Skeletal muscle tissue (tissue), 4 donors: ENCODE measurements around the gene SUOX. TPM values are rescaled to one million over a fixed set of nuclear protein-coding genes. Genes with fewer than 3 reads are reported as not detected.

Experiments used
- H3K27ac ChIP-seq: one replicate; pipeline ENCODE4 v1.7.0; 2013; ENCODE audit warnings: mild to moderate bottlenecking, low read depth, low read length, inconsistent platforms
- H3K27me3 ChIP-seq, 3 donors: one replicate each; pipeline ENCODE4 v1.7.0; 2013; ENCODE audit warnings: low read length in 3 of 3; ENCODE audit not compliant: control insufficient read depth in 3 of 3, insufficient read depth in 3 of 3
- H3K36me3 ChIP-seq, 3 donors: one replicate each; pipeline ENCODE4 v1.7.0; 2013; ENCODE audit warnings: low read length in 3 of 3; ENCODE audit not compliant: control insufficient read depth in 3 of 3, insufficient read depth in 3 of 3
- H3K4me1 ChIP-seq, 3 donors: one replicate each; pipeline ENCODE4 v1.7.0; 2013; ENCODE audit warnings: low read length in 3 of 3, mild to moderate bottlenecking in 3 of 3; ENCODE audit not compliant: control insufficient read depth in 3 of 3, insufficient read depth in 3 of 3
- H3K4me3 ChIP-seq, 3 donors: one replicate each; pipeline ENCODE4 v1.7.0; 2013; ENCODE audit warnings: low read length in 3 of 3
- H3K9ac ChIP-seq, 3 donors: one replicate each; pipeline ENCODE4 v1.7.0; 2013; ENCODE audit warnings: low read length in 3 of 3, mild to moderate bottlenecking in 3 of 3, moderate library complexity in 2 of 3, low read depth in 1 of 3
- H3K9me3 ChIP-seq, 3 donors: one replicate each; pipeline ENCODE4 v1.7.0; 2013; ENCODE audit warnings: low read length in 3 of 3; ENCODE audit not compliant: control insufficient read depth in 3 of 3
- total RNA-seq: library from RNA; depleted of rRNA; stranded (reverse); fragments of >200 nt; gene quantifications from one replicate; pipeline ENCODE4 v1.2.3, GENCODE V29; 2014
- donor health status: Osteomylitis.

Gene SUOX
- total RNA-seq, 1 donor from 2014 or later, result 7.8 TPM

- Histone ChIP-seq H3K27ac (no peak overlapping the region), H3K27me3 (no peaks in the 10 kb centered on the region), H3K4me3 (no peak overlapping the region), H3K9ac (no peak overlapping the region), H3K4me1 (peaks cover 16 to 22% (median 17%) of the 10 kb centered on the region in 3 donors), H3K36me3 (peaks cover 0 to 6% (median 2%) of the 10 kb centered on the region in 3 donors), H3K9me3 (no peaks in the 10 kb centered on the region)
Measured at GRCh38 chr12:55969356-55969755, 27.7 kb upstream of the SUOX start.

- Histone ChIP-seq H3K27ac (no peak overlapping the region), H3K36me3 (peaks cover 0 to 6% (median 2%) of the 10 kb centered on the region in 3 donors), H3K9ac (no peak overlapping the region), H3K9me3 (no peaks in the 10 kb centered on the region), H3K4me1 (peaks cover 19 to 27% (median 25%) of the 10 kb centered on the region in 3 donors), H3K4me3 (no peak overlapping the region), H3K27me3 (no peaks in the 10 kb centered on the region)
Measured at GRCh38 chr12:55970775-55971174, 26.3 kb upstream of the SUOX start.

GRCh38 chr12:55972042-55972441, 25.0 kb upstream of the SUOX start:
- peaks cover 0 to 11% (median 2%) of the 10 kb centered on the region in 3 donors for H3K36me3 ChIP-seq
- H3K4me1 ChIP-seq, result peaks cover 13 to 24% (median 22%) of the 10 kb centered on the region in 3 donors
- H3K4me3 ChIP-seq, result no peak overlapping the region
- no peaks in the 10 kb centered on the region for H3K9me3 ChIP-seq
- no peak overlapping the region for H3K9ac ChIP-seq
- H3K27me3 ChIP-seq, result no peaks in the 10 kb centered on the region
- H3K27ac ChIP-seq, result peak overlapping the region; percentile 95

GRCh38 chr12:55972456-55972855, 24.6 kb upstream of the SUOX start:
- H3K4me1 ChIP-seq, result peaks cover 12 to 23% (median 23%) of the 10 kb centered on the region in 3 donors
- no peaks in the 10 kb centered on the region for H3K9me3 ChIP-seq
- peak overlapping the region; percentile 95 for H3K27ac ChIP-seq
- no peaks in the 10 kb centered on the region for H3K27me3 ChIP-seq
- H3K9ac ChIP-seq, result peak overlapping the region; percentile 86 to 94 (median 91)
- H3K4me3 ChIP-seq, result peak overlapping the region; percentile 78 to 93 (median 89)
- peaks cover 0 to 11% (median 2%) of the 10 kb centered on the region in 3 donors for H3K36me3 ChIP-seq

GRCh38 chr12:55972911-55973598, 24.0 kb upstream of the SUOX start:
- H3K9me3 ChIP-seq, result no peaks in the 10 kb centered on the region
- no peaks in the 10 kb centered on the region for H3K27me3 ChIP-seq
- peak overlapping the region; percentile 78 to 93 (median 89) for H3K4me3 ChIP-seq
- peak overlapping the region; percentile 86 to 94 (median 91) for H3K9ac ChIP-seq
- peaks cover 17 to 27% (median 25%) of the 10 kb centered on the region in 3 donors for H3K4me1 ChIP-seq
- peaks cover 0 to 11% (median 2%) of the 10 kb centered on the region in 3 donors for H3K36me3 ChIP-seq
- peak overlapping the region; percentile 95 for H3K27ac ChIP-seq

- peak within 1 kb of the TSS; percentile 98 for H3K27ac ChIP-seq
- peaks cover 0 to 11% (median 2%) of the 10 kb centered on the region in 3 donors for H3K36me3 ChIP-seq
- H3K4me1 ChIP-seq, result peaks cover 17 to 27% (median 25%) of the 10 kb centered on the region in 3 donors
- H3K4me3 ChIP-seq, result peak within 1 kb of the TSS; percentile 91 to 93 (median 92)
- peak within 1 kb of the TSS; percentile 98 to 100 (median 99) for H3K9ac ChIP-seq
- H3K9me3 ChIP-seq, result no peaks in the 10 kb centered on the region
- no peaks in the 10 kb centered on the region for H3K27me3 ChIP-seq
Measured at GRCh38 chr12:55973599-55974307, 23.3 kb upstream of the SUOX start, which contains the start of gene RAB5B. RAB5B (plus strand) TSS chr12:55974078; CDS start chr12:55986961, 12,883 bp downstream.

GRCh38 chr12:55974308-55974730, 22.8 kb upstream of the SUOX start:
- Histone ChIP-seq H3K27me3 (no peaks in the 10 kb centered on the region), H3K4me3 (peak overlapping the region; percentile 91 to 92 (median 91)), H3K36me3 (peaks cover 0 to 14% (median 2%) of the 10 kb centered on the region in 3 donors), H3K4me1 (peaks cover 17 to 27% (median 25%) of the 10 kb centered on the region in 3 donors), H3K9ac (peak overlapping the region; percentile 98 to 100 (median 99)), H3K27ac (peak overlapping the region; percentile 98), H3K9me3 (no peaks in the 10 kb centered on the region)

GRCh38 chr12:55978393-55978792, 18.7 kb upstream of the SUOX start:
- Histone ChIP-seq H3K4me3 (no peak overlapping the region), H3K27me3 (no peaks in the 10 kb centered on the region), H3K4me1 (peaks cover 14 to 20% (median 17%) of the 10 kb centered on the region in 3 donors), H3K36me3 (peaks cover 2 to 24% (median 5%) of the 10 kb centered on the region in 3 donors), H3K9me3 (no peaks in the 10 kb centered on the region), H3K27ac (no peak overlapping the region), H3K9ac (no peak overlapping the region)

GRCh38 chr12:55979069-55979468, 18.0 kb upstream of the SUOX start:
- no peaks in the 10 kb centered on the region for H3K9me3 ChIP-seq
- peaks cover 14 to 19% (median 17%) of the 10 kb centered on the region in 3 donors for H3K4me1 ChIP-seq
- H3K36me3 ChIP-seq, result peaks cover 2 to 26% (median 5%) of the 10 kb centered on the region in 3 donors
- H3K27ac ChIP-seq, result no peak overlapping the region
- H3K27me3 ChIP-seq, result no peaks in the 10 kb centered on the region
- H3K9ac ChIP-seq, result no peak overlapping the region
- H3K4me3 ChIP-seq, result no peak overlapping the region
